Mesothelial cell of epicardium (in vitro differentiated cells): Measurements from ENCODE around the gene GALNTL6. TPM values are rescaled to one million over a fixed set of nuclear protein-coding genes. Genes with fewer than 3 reads are reported as not detected.

Experiments used
- DNase-seq, 2 experiments: peaks; one replicate each; pipeline ENCODE4 v3.0.0; 2021; ENCODE audit warnings: low spot score in 2 of 2; ENCODE audit not compliant: unreplicated experiment in 2 of 2
- H3K27ac Mint-ChIP-seq: 2 replicates; pipeline ENCODE4 v1.8.0; 2021; ENCODE audit warnings: mixed read lengths
- H3K27me3 Mint-ChIP-seq: 2 replicates; pipeline ENCODE4 v1.8.0; 2021; ENCODE audit warnings: low read depth, mixed read lengths
- H3K36me3 Mint-ChIP-seq: 2 replicates; pipeline ENCODE4 v1.8.0; 2021; ENCODE audit warnings: mixed read lengths
- H3K4me1 Mint-ChIP-seq: 2 replicates; pipeline ENCODE4 v1.8.0; 2021; ENCODE audit warnings: mixed read lengths
- H3K4me3 Mint-ChIP-seq: 2 replicates; pipeline ENCODE4 v1.8.0; 2021; ENCODE audit warnings: mild to moderate bottlenecking, moderate library complexity, mixed read lengths
- H3K9me3 Mint-ChIP-seq: 2 replicates; pipeline ENCODE4 v1.8.0; 2021; ENCODE audit warnings: mixed read lengths
- total RNA-seq: library from RNA; stranded (reverse); gene quantifications from 3 replicates; pipeline ENCODE4 v1.2.1, GENCODE V29; 2021
- TF ChIP-seq, protein P1 (sequence below): fragments of 200-600 bp; sonication (generic); IDR thresholded peaks from one replicate; pipeline ENCODE4 v1.5.0; 2021; ENCODE audit warnings: antibody characterized with exemption; ENCODE audit not compliant: unreplicated experiment

The GALNTL6 gene
- total RNA-seq, 1 donor from 2014 or later: 1.3 TPM

DNA sequence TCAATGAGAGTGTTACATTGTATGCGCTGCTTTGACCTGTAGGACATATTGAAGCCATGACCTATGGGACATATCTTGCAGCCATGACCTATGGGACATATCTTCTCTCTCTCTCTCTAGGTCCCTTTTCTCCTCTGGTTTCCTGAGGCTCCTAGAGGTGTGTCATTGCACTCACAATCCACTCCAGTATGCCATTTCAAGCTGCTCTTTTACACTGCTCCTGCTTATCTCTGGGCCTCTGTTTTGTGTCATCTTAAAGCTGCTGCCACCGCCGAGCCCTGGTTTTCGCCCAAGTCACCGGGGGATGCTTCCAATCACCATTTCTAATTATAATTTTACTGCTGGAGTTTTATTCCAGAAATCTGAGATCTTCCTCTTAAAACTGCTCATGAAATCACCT lies 336.1 kb downstream of the GALNTL6 start:
- DNase-seq: no peak
- Mint-ChIP-seq H3K4me1 (peaks cover 5% of the 10 kb centered on the region), H3K9me3 (no peaks in the 10 kb centered on the region), H3K27me3 (no peaks in the 10 kb centered on the region), H3K4me3 (no peak overlapping the region), H3K27ac (no peak overlapping the region), H3K36me3 (no peaks in the 10 kb centered on the region)
- TF ChIP-seq, protein P1, sequence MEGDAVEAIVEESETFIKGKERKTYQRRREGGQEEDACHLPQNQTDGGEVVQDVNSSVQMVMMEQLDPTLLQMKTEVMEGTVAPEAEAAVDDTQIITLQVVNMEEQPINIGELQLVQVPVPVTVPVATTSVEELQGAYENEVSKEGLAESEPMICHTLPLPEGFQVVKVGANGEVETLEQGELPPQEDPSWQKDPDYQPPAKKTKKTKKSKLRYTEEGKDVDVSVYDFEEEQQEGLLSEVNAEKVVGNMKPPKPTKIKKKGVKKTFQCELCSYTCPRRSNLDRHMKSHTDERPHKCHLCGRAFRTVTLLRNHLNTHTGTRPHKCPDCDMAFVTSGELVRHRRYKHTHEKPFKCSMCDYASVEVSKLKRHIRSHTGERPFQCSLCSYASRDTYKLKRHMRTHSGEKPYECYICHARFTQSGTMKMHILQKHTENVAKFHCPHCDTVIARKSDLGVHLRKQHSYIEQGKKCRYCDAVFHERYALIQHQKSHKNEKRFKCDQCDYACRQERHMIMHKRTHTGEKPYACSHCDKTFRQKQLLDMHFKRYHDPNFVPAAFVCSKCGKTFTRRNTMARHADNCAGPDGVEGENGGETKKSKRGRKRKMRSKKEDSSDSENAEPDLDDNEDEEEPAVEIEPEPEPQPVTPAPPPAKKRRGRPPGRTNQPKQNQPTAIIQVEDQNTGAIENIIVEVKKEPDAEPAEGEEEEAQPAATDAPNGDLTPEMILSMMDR: no peak

DNA sequence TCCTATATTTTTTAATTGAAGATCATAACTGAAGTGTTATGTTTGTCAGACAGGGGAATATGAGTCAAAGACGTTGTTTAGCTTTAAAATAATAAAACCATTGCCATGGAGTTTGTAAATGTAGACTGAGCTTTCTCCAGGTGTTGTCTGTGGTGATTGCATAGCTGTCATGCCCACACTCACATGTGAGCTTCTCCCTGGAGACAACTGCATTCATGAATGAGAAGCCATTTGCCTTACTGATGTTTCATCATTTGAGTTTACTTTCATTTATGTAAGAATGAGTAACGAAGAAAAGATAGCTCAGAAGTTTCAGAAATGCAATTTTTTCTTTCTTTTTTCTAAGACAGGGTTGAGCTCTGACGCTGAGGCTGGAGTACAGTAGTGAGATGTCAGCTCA lies 339.1 kb downstream of the GALNTL6 start:
- Mint-ChIP-seq H3K9me3 (no peaks in the 10 kb centered on the region), H3K4me1 (peaks cover 5% of the 10 kb centered on the region), H3K36me3 (no peaks in the 10 kb centered on the region), H3K4me3 (no peak overlapping the region), H3K27ac (no peak overlapping the region), H3K27me3 (no peaks in the 10 kb centered on the region)
- DNase-seq: no peak
- TF ChIP-seq, protein P1: no peak

DNA sequence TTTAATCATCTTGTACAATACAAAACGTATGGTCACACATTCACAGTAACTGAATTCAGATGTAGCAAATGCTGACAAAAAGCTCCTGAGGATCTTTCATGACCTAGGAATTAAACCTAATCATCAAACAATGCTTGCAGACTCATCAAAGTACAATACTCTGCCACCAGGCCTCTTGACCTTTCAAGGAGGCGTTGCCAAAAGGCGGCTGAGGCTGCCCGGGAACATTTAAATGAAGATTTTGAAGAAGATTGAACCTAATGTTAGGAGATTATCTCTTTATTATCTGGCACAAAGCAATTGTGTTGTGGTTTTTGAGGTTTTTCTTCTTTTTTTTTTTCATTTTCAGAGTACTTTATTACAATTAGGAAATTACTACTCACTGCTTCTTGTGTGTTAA lies 340.5 kb downstream of the GALNTL6 start:
- H3K36me3 Mint-ChIP-seq: no peaks in the 10 kb centered on the region
- no peaks in the 10 kb centered on the region for H3K9me3 Mint-ChIP-seq
- no peaks in the 10 kb centered on the region for H3K27me3 Mint-ChIP-seq
- no peak overlapping the region for H3K4me3 Mint-ChIP-seq
- TF ChIP-seq, protein P1: no peak
- no peak overlapping the region for H3K27ac Mint-ChIP-seq
- no peak for DNase-seq
- no peaks in the 10 kb centered on the region for H3K4me1 Mint-ChIP-seq

DNA sequence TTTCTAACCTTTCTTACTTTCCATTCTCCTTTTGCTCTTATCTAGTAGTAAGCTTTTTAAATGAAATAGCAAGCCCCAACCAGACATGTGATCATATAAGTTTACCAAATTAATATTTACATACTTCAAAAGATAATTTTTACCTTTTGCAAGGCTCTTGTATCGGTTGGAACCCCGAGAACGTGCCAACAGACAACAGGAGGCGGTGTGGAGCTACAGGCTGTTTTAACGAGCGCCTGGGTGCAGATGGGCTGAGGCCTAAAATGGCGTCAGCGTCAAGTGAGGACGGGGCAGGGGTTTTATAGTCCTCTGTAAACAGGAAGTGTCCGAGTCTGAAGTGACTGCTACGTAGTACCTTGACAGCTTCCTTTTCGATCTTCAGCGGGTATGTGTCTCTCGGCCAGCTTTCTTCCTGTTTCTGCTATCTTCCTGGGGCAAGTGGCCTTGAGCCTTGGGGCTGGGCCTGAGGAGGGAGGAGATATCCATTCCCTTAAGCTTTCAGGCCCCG lies 342.7 kb downstream of the GALNTL6 start:
- no peak for DNase-seq
- H3K4me3 Mint-ChIP-seq: no peak overlapping the region
- H3K9me3 Mint-ChIP-seq: no peaks in the 10 kb centered on the region
- TF ChIP-seq, protein P1: no peak
- no peak overlapping the region for H3K27ac Mint-ChIP-seq
- no peaks in the 10 kb centered on the region for H3K4me1 Mint-ChIP-seq
- H3K36me3 Mint-ChIP-seq: no peaks in the 10 kb centered on the region
- H3K27me3 Mint-ChIP-seq: no peaks in the 10 kb centered on the region

DNA sequence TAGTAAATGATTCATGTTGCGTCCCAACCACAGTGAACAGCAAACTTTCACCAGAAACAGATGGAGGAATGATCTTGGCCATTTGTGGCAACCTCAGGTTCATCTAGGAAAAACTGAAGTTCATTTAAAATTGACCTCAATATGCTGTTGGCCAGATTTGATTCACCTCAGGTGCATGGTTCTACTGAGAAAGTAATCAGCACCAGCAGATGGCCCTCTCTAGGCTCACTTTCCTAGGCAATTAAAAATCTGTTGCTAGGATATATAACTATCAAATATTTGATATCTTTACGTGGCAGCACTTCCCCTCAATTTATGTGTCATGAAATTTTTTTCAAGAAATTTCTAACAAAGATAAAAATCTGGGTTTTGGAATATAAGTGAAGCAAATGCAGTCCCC lies 344.7 kb downstream of the GALNTL6 start:
- Mint-ChIP-seq H3K4me1 (no peaks in the 10 kb centered on the region), H3K4me3 (no peak overlapping the region), H3K27ac (no peak overlapping the region), H3K9me3 (no peaks in the 10 kb centered on the region), H3K27me3 (no peaks in the 10 kb centered on the region), H3K36me3 (no peaks in the 10 kb centered on the region)
- DNase-seq: no peak
- TF ChIP-seq, protein P1: no peak

DNA sequence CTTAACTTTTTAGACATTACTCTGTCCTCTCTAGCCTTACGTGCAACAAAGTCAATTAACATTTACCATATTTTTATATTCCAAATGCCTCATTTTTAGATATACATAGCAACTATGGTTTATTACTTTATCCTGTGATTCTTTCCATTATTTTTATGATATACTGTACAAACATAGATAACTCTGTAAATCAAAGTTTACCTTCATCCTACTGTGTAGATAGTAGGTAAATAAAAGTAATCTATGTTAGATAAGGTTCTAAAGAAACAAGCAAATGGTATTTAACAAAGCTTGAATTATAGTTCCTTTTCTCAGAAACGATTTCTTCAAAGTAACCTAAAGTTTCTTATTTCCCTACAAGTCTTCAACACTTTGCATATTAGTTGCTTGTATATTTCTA lies 350.0 kb downstream of the GALNTL6 start:
- Mint-ChIP-seq H3K9me3 (peaks cover under 1% of the 10 kb centered on the region), H3K4me3 (no peak overlapping the region), H3K27me3 (no peaks in the 10 kb centered on the region), H3K27ac (no peak overlapping the region), H3K36me3 (no peaks in the 10 kb centered on the region), H3K4me1 (no peaks in the 10 kb centered on the region)
- TF ChIP-seq, protein P1: no peak
- DNase-seq: no peak
